ENCODE data around the gene CNOT4.

DNA sequence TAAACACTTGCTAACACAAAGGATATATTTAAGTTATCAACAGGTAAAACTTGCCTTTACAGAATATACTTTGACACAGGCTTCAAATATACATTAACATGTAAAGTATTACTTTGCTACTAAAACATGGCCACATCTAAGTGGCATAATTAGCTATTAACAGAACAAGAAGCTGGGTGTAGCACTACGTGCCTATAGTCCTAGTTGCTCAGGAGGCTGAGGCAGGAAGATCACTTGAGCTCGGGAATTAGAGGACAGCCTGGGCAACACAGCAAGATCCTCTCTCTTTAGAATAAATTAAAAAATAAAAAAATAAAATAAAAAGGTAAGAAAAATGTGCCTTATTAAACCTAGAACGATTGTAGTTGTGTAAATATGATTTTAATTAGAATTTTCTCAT lies 106.6 kb downstream of the CNOT4 start:
- TF ChIP-seq CTCF (conservative IDR thresholded peaks at IDR 0.05) (no peak), EZH2 (IDR thresholded peaks at IDR 0.05; ENCODE audit: low read depth) (no peak)

All from PC-9 (cell line).